ENCODE results near the gene CNTN1. TPM values are rescaled to one million over a fixed set of nuclear protein-coding genes. Genes with fewer than 3 reads are reported as not detected.

CNTN1 gene
- total RNA-seq, 4 donors from 2014 or later = 0.15 to 0.29 (median 0.22) TPM

GRCh38 chr12:40646456-40646855 is 45.8 kb upstream of the CNTN1 start:
- no peaks in the 10 kb centered on the region for H3K36me3 ChIP-seq
- H3K27ac ChIP-seq = no peak overlapping the region
- no peaks in the 10 kb centered on the region for H3K9me3 ChIP-seq
- no peak for DNase-seq
- TF ChIP-seq POLR2A (IDR thresholded peaks at IDR 0.05) = no peak
- TF ChIP-seq CTCF (IDR thresholded peaks at IDR 0.05 in 4 of 5, conservative IDR thresholded peaks at IDR 0.05 in 1 of 5) = no peak
- intact Hi-C loops (cut with DNase I; ENCODE audit: low total_unique reads) = no loop called here
- ATAC-seq = no peak
- no peak overlapping the region for H3K4me3 ChIP-seq
- H3K27me3 ChIP-seq = no peaks in the 10 kb centered on the region
- no peaks in the 10 kb centered on the region for H3K4me1 ChIP-seq
- in situ Hi-C loops (cut with MboI; ENCODE audit: low sequenced_read_pairs in 4 of 4) = no loop called here

GRCh38 chr12:40646911-40647310 is 45.3 kb upstream of the CNTN1 start:
- in situ Hi-C loops (cut with MboI; ENCODE audit: low sequenced_read_pairs in 4 of 4) = no loop called here
- no peak for ATAC-seq
- no peaks in the 10 kb centered on the region for H3K4me1 ChIP-seq
- DNase-seq = no peak
- no peaks in the 10 kb centered on the region for H3K27me3 ChIP-seq
- TF ChIP-seq CTCF (IDR thresholded peaks at IDR 0.05 in 4 of 5, conservative IDR thresholded peaks at IDR 0.05 in 1 of 5) (no peak), POLR2A (IDR thresholded peaks at IDR 0.05) (no peak)
- H3K9me3 ChIP-seq = no peaks in the 10 kb centered on the region
- no peak overlapping the region for H3K4me3 ChIP-seq
- no peaks in the 10 kb centered on the region for H3K36me3 ChIP-seq
- H3K27ac ChIP-seq = no peak overlapping the region
- intact Hi-C loops (cut with DNase I; ENCODE audit: low total_unique reads) = no loop called here

GRCh38 chr12:40647651-40648050 is 44.6 kb upstream of the CNTN1 start:
- H3K27me3 ChIP-seq = no peaks in the 10 kb centered on the region
- intact Hi-C loops (cut with DNase I; ENCODE audit: low total_unique reads) = no loop called here
- DNase-seq = no peak

GRCh38 chr12:40648519-40648918 is 43.7 kb upstream of the CNTN1 start:
- no peak for TF ChIP-seq CTCF (IDR thresholded peaks at IDR 0.05 in 4 of 5, conservative IDR thresholded peaks at IDR 0.05 in 1 of 5)
- no peak for TF ChIP-seq POLR2A (IDR thresholded peaks at IDR 0.05)
- no peak overlapping the region for H3K27ac ChIP-seq
- no peaks in the 10 kb centered on the region for H3K27me3 ChIP-seq
- intact Hi-C loops (cut with DNase I; ENCODE audit: low total_unique reads) = no loop called here
- DNase-seq (no peak), ATAC-seq (no peak)
- in situ Hi-C loops (cut with MboI; ENCODE audit: low sequenced_read_pairs in 4 of 4) = no loop called here
- no peak overlapping the region for H3K4me3 ChIP-seq
- no peaks in the 10 kb centered on the region for H3K4me1 ChIP-seq
- no peaks in the 10 kb centered on the region for H3K9me3 ChIP-seq
- no peaks in the 10 kb centered on the region for H3K36me3 ChIP-seq

More at GRCh38 chr12:40647651-40648050, 44.6 kb upstream of the CNTN1 start:
- in situ Hi-C loops (cut with MboI; ENCODE audit: low sequenced_read_pairs in 4 of 4) = no loop called here
- no peak for ATAC-seq
- no peaks in the 10 kb centered on the region for H3K9me3 ChIP-seq
- H3K4me1 ChIP-seq = no peaks in the 10 kb centered on the region
- H3K4me3 ChIP-seq = no peak overlapping the region
- no peak for TF ChIP-seq POLR2A (IDR thresholded peaks at IDR 0.05)
- no peak for TF ChIP-seq CTCF (IDR thresholded peaks at IDR 0.05 in 4 of 5, conservative IDR thresholded peaks at IDR 0.05 in 1 of 5)
- H3K36me3 ChIP-seq = no peaks in the 10 kb centered on the region
- H3K27ac ChIP-seq = no peak overlapping the region

- TF ChIP-seq POLR2A (IDR thresholded peaks at IDR 0.05) (no peak), CTCF (IDR thresholded peaks at IDR 0.05 in 4 of 5, conservative IDR thresholded peaks at IDR 0.05 in 1 of 5) (no peak)
- intact Hi-C loops (cut with DNase I; ENCODE audit: low total_unique reads) = no loop called here
- no peaks in the 10 kb centered on the region for H3K27me3 ChIP-seq
- ATAC-seq (no peak), DNase-seq (no peak)
- no peak overlapping the region for H3K27ac ChIP-seq
- no peaks in the 10 kb centered on the region for H3K4me1 ChIP-seq
- H3K36me3 ChIP-seq = no peaks in the 10 kb centered on the region
- in situ Hi-C loops (cut with MboI; ENCODE audit: low sequenced_read_pairs in 4 of 4) = no loop called here
- H3K4me3 ChIP-seq = no peak overlapping the region
- no peaks in the 10 kb centered on the region for H3K9me3 ChIP-seq
These were observed 42.1 kb upstream of the CNTN1 start for GRCh38 chr12:40650038-40650704.

Data from gastrocnemius medialis (tissue), 4 donors.